H1 (cell line): Measurements from ENCODE around the gene TSHR. TPM values are rescaled to one million over a fixed set of nuclear protein-coding genes. Genes with fewer than 3 reads are reported as not detected.

Experiments
- CTCF ChIA-PET: fragments of 300-600 bp; sonication (Branson Sonifier 250); formaldehyde crosslinking; loops from one replicate; lab custom pipeline; 2021; ENCODE audit not compliant: partially characterized antibody; lab: Charles Lee
- POLR2A ChIA-PET: fragments of 300-600 bp; sonication (Branson Sonifier 250); formaldehyde crosslinking; loops from one replicate; lab custom pipeline; 2021; ENCODE audit warnings: inconsistent platforms; ENCODE audit not compliant: partially characterized antibody; lab: Charles Lee
- DNase-seq, 2 experiments: peaks; one replicate each; pipeline versions ENCODE4 v3.0.0 to v3.0.0-alpha.2; 2010 to 2022; ENCODE audit warnings: low spot score in 2 of 2, low read depth in 1 of 2, mixed read lengths in 1 of 2
- FAIRE-seq: peaks from 2 replicates; lab custom pipeline; 2011; peaks lifted over from hg19 to GRCh38; lab: Jason Lieb, UNC
- H2AFZ ChIP-seq: 2 replicates; pipeline ENCODE4 v1.8.1; 2012; ENCODE audit warnings: low read length, inconsistent platforms
- H2AK5ac ChIP-seq: 2 replicates; pipeline ENCODE4 v1.6.1; 2013; ENCODE audit warnings: low read depth, low read length
- H2BK120ac ChIP-seq: replicated peaks from 2 replicates; pipeline ENCODE3; 2013; ENCODE audit warnings: low read depth, low read length, inconsistent platforms
- H2BK12ac ChIP-seq: 2 replicates; pipeline ENCODE4 v1.6.1; 2013; ENCODE audit warnings: low read depth, low read length
- H2BK15ac ChIP-seq: 2 replicates; pipeline ENCODE4 v1.6.1; 2013; ENCODE audit warnings: low read length
- H2BK20ac ChIP-seq: 2 replicates; pipeline ENCODE4 v1.6.1; 2013; ENCODE audit warnings: low read length
- H2BK5ac ChIP-seq: 2 replicates; pipeline ENCODE4 v1.6.1; 2013; ENCODE audit warnings: low read depth, low read length
- H3K14ac ChIP-seq: 2 replicates; pipeline ENCODE4 v1.6.1; 2013; ENCODE audit warnings: inconsistent platforms; ENCODE audit not compliant: insufficient read length
- H3K18ac ChIP-seq: 2 replicates; pipeline ENCODE4 v1.6.1; 2013; ENCODE audit warnings: low read length; ENCODE audit errors: extremely low read depth
- H3K23ac ChIP-seq: 2 replicates; pipeline ENCODE4 v1.6.1; 2013; ENCODE audit warnings: inconsistent platforms; ENCODE audit not compliant: insufficient read length
- H3K23me2 ChIP-seq: 2 replicates; pipeline ENCODE4 v1.6.1; 2013; ENCODE audit warnings: low read depth, low read length
- H3K27ac ChIP-seq: 2 replicates; pipeline ENCODE4 v1.6.1; 2011; ENCODE audit warnings: low read depth, low read length, inconsistent platforms
- H3K27me3 ChIP-seq, 4 experiments: replicated peaks in 1 of 4; 1 replicate in 1 of 4; 2 replicates in 3 of 4; pipeline versions ENCODE4 v1.6.1 to v1.8.1; 2011 to 2013; ENCODE audit warnings: low read length in 3 of 4, mild to moderate bottlenecking in 3 of 4, inconsistent platforms in 2 of 4, mixed read lengths in 2 of 4, moderate library complexity in 1 of 4; ENCODE audit not compliant: control insufficient read depth in 3 of 4, insufficient read depth in 3 of 4; ENCODE audit errors: extremely low read depth in 1 of 4
- H3K36me3 ChIP-seq, 4 experiments: 2 replicates each; pipeline versions ENCODE4 v1.6.1 to v1.8.1; 2011 to 2013; ENCODE audit warnings: mild to moderate bottlenecking in 4 of 4, low read length in 3 of 4, moderate library complexity in 2 of 4, control low read depth in 1 of 4, inconsistent platforms in 1 of 4; ENCODE audit not compliant: insufficient read depth in 4 of 4, control insufficient read depth in 2 of 4
- H3K4ac ChIP-seq: replicated peaks from 2 replicates; pipeline ENCODE3; 2013; ENCODE audit warnings: low read length, low read depth, mixed read lengths, inconsistent platforms; ENCODE audit not compliant: insufficient read length
- H3K4me1 ChIP-seq, 4 experiments: replicated peaks in 1 of 4; 1 replicate in 1 of 4; 2 replicates in 3 of 4; pipeline versions ENCODE4 v1.6.1 to v1.8.1; 2011 to 2013; ENCODE audit warnings: low read length in 3 of 4, inconsistent platforms in 2 of 4, mixed read lengths in 1 of 4; ENCODE audit not compliant: insufficient read depth in 4 of 4, control insufficient read depth in 3 of 4
- H3K4me2 ChIP-seq, 2 experiments: 2 replicates each; pipeline versions ENCODE4 v1.6.1 to v1.8.1; 2011 to 2013; ENCODE audit warnings: low read depth in 2 of 2, low read length in 2 of 2, control low read depth in 1 of 2, inconsistent platforms in 1 of 2, mild to moderate bottlenecking in 1 of 2; ENCODE audit not compliant: insufficient read depth in 1 of 2
- H3K4me3 ChIP-seq, 4 experiments: fragments of 200-600, 300-600 bp in 1 of 4; sonication (generic), shearing (Covaris generic), sonication (Bioruptor Twin) in 1 of 4; 2 replicates each; pipeline versions ENCODE4 v1.5.1 to v1.8.1; 2011 to 2016; ENCODE audit warnings: low read length in 4 of 4, low read depth in 3 of 4, control low read depth in 2 of 4, inconsistent platforms in 2 of 4, mild to moderate bottlenecking in 2 of 4, mixed read lengths in 1 of 4, moderate library complexity in 1 of 4; ENCODE audit not compliant: insufficient read depth in 2 of 4; ENCODE audit errors: extremely low read depth in 1 of 4
- H3K56ac ChIP-seq: replicated peaks from 2 replicates; pipeline ENCODE3; 2013; ENCODE audit warnings: low read depth, mild to moderate bottlenecking, mixed read lengths, low read length, inconsistent platforms; ENCODE audit not compliant: insufficient read length
- H3K79me1 ChIP-seq: 2 replicates; pipeline ENCODE4 v1.6.1; 2013; ENCODE audit warnings: low read depth, low read length, control low read depth
- H3K79me2 ChIP-seq, 2 experiments: 2 replicates each; pipeline versions ENCODE4 v1.6.1 to v1.8.1; 2012 to 2013; ENCODE audit warnings: low read length in 2 of 2, mild to moderate bottlenecking in 2 of 2, inconsistent platforms in 1 of 2; ENCODE audit not compliant: insufficient read depth in 2 of 2, control insufficient read depth in 1 of 2
- H3K9ac ChIP-seq, 4 experiments: replicated peaks in 1 of 4; 1 replicate in 1 of 4; 2 replicates in 3 of 4; pipeline versions ENCODE4 v1.6.1 to v1.8.1; 2011 to 2013; ENCODE audit warnings: low read depth in 3 of 4, low read length in 3 of 4, control low read depth in 2 of 4, mild to moderate bottlenecking in 2 of 4, moderate library complexity in 2 of 4, inconsistent platforms in 1 of 4; ENCODE audit errors: extremely low read depth in 1 of 4
- H3K9me3 ChIP-seq, 2 experiments: 2 replicates each; pipeline versions ENCODE4 v1.6.1 to v1.8.1; 2012 to 2013; ENCODE audit warnings: mild to moderate bottlenecking in 2 of 2, moderate library complexity in 2 of 2, control low read depth in 1 of 2, inconsistent platforms in 1 of 2, low read depth in 1 of 2, low read length in 1 of 2, mixed read lengths in 1 of 2; ENCODE audit not compliant: insufficient read depth in 2 of 2
- H4K20me1 ChIP-seq, 2 experiments: replicated peaks in 1 of 2; 2 replicates each; pipeline versions ENCODE3 to v1.8.1; 2011 to 2013; ENCODE audit warnings: inconsistent platforms in 2 of 2, low read length in 2 of 2, mild to moderate bottlenecking in 1 of 2; ENCODE audit not compliant: insufficient read depth in 2 of 2, control insufficient read depth in 1 of 2
- H4K5ac ChIP-seq: 2 replicates; pipeline ENCODE4 v1.6.1; 2013; ENCODE audit warnings: low read length, low read depth, mixed read lengths, inconsistent platforms; ENCODE audit not compliant: insufficient read length
- H4K8ac ChIP-seq: 2 replicates; pipeline ENCODE4 v1.8.0; 2013; ENCODE audit warnings: mild to moderate bottlenecking, moderate library complexity, low read length, inconsistent platforms; ENCODE audit not compliant: insufficient read depth; ENCODE audit errors: extremely low read depth
- H4K91ac ChIP-seq: replicated peaks from 2 replicates; pipeline ENCODE3; 2013; ENCODE audit warnings: low read length, mixed read lengths, inconsistent platforms; ENCODE audit not compliant: insufficient read length
- ATF2 ChIP-seq: IDR thresholded peaks from 2 replicates; pipeline ENCODE4 v1.6.1; 2012; ENCODE audit warnings: low read length, inconsistent platforms
- BACH1 ChIP-seq: IDR thresholded peaks from 2 replicates; pipeline ENCODE4 v1.6.1; 2012; ENCODE audit warnings: low read length, improper control_type of control experiment
- CBX5 ChIP-seq: fragments of 300-800, 300-1000 bp; sonication (generic); IDR thresholded peaks from 2 replicates; pipeline ENCODE4 v1.7.1; 2016; ENCODE audit warnings: antibody characterized with exemption, low read length, low read depth
- GABPA ChIP-seq: IDR thresholded peaks from 2 replicates; pipeline ENCODE4 v1.6.1; 2011; ENCODE audit warnings: mild to moderate bottlenecking, low read length, moderate library complexity, borderline replicate concordance; ENCODE audit not compliant: insufficient read depth
- POU5F1 ChIP-seq: IDR thresholded peaks from 2 replicates; pipeline ENCODE4 v1.6.1; 2011; ENCODE audit warnings: low read depth, mild to moderate bottlenecking, low read length, moderate library complexity
- SP2 ChIP-seq: IDR thresholded peaks from 2 replicates; pipeline ENCODE4 v1.6.1; 2012; ENCODE audit warnings: mild to moderate bottlenecking, low read length, inconsistent platforms
- TAF1 ChIP-seq: IDR thresholded peaks from 2 replicates; pipeline ENCODE4 v1.6.1; 2011; ENCODE audit warnings: mild to moderate bottlenecking, low read depth, low read length
- TBP ChIP-seq: IDR thresholded peaks from 2 replicates; pipeline ENCODE4 v1.6.1; 2011; ENCODE audit warnings: low read depth, low read length, improper control_type of control experiment
- TEAD4 ChIP-seq: IDR thresholded peaks from 2 replicates; pipeline ENCODE4 v1.6.1; 2012; ENCODE audit warnings: low read depth, low read length, inconsistent platforms, mixed read lengths
- WGBS, 2 experiments: shearing (Covaris generic) in 1 of 2; methylation state at CpG; one replicate each; pipeline versions ENCODE4 v1.1.6 to v1.1.7; 2013 to 2015; ENCODE audit warnings: low lambda C conversion rate in 2 of 2, mixed read lengths in 2 of 2, inconsistent platforms in 1 of 2, low coverage in 1 of 2, missing lambda C conversion rate in 1 of 2; ENCODE audit not compliant: insufficient replicate concordance in 2 of 2, insufficient coverage in 1 of 2, insufficient read length in 1 of 2; ENCODE audit errors: extremely low coverage in 1 of 2, missing lambda C conversion rate in 1 of 2; 5-methylcytosine and 5-hydroxymethylcytosine counted together
- polyA plus RNA-seq, 7 experiments: library from polyadenylated mRNA; depleted of rRNA in 3 of 7; stranded (reverse) in 5 of 7; unstranded in 2 of 7; fragments of >200 nt in 5 of 7; fragments of 200-250 nt in 2 of 7; gene quantifications; 1 replicate in 5 of 7; 2 replicates in 1 of 7; 4 replicates in 1 of 7; pipeline versions ENCODE4 v1.2.1 to v1.2.3, GENCODE V29; 2011 to 2013; ENCODE audit warnings: missing spikeins in 2 of 7, mixed read lengths in 2 of 7
- total RNA-seq: library from RNA; stranded (reverse); fragmentation: NEBNext Ultra II Directional; extraction: Animal tissue kit (Norgen Biotek cat#: 25700); gene quantifications from 2 replicates; pipeline ENCODE4 v1.2.1, GENCODE V29; 2021

Gene TSHR
- total and polyA plus RNA-seq, 2 of the 8 experiments (the other 6 are each of a cell fraction or from before 2014, with no cell fraction given), result 0.27 TPM; not detected in 1

- peaks cover 0 to 5% (median 0%) of the 10 kb centered on the region in 4 experiments; a peak in 2 of 7 replicates for H3K4me1 ChIP-seq
- POLR2A ChIA-PET, result interaction anchor here (0.7 to 3.0 kb wide), 6 partner anchors 26 to 100 kb away, joined by 3 to 15 read pairs (median 3); partner anchors contain the start of gene GTF2A1
- no peak overlapping the region for H3K27ac ChIP-seq
These were observed 214.3 kb downstream of the TSHR start for GRCh38 chr14:81169711-81170103.

More at GRCh38 chr14:81169711-81170103, 214.3 kb downstream of the TSHR start:
- Histone ChIP-seq H3K4me3 (peak overlapping the region; percentile 49 to 85 (median 83)), H2BK20ac (no peak overlapping the region), H3K56ac (no peak overlapping the region), H2BK15ac (no peak overlapping the region; the same call in 1 of the 2 replicates), H4K20me1 (no peaks in the 10 kb centered on the region)
- WGBS, 2 experiments, result 44% methylated on average over 10 of the region's 10 CpGs; no CpG with 5 or more reads in 1 of the 2 experiments
- FAIRE-seq, result no peak
- no peak for TF ChIP-seq TBP
- TF ChIP-seq POU5F1, result no peak
- no peak for TF ChIP-seq CBX5
- TF ChIP-seq TEAD4, result no peak
- TF ChIP-seq ATF2, result no peak
- TF ChIP-seq TAF1, result no peak
- no peak for TF ChIP-seq GABPA
- no peak for TF ChIP-seq BACH1
- TF ChIP-seq SP2, result no peak
- TF ChIP-seq, all 59 proteins: peak for 0
- Histone ChIP-seq H4K91ac (peak overlapping the region; percentile 96), H3K27me3 (no peaks in the 10 kb centered on the region), H3K4ac (peak overlapping the region; percentile 44), H3K14ac (no peak overlapping the region), H3K9ac (peak overlapping the region in 3 of 4 experiments; percentile 8 to 81 (median 78); a peak in 5 of 7 replicates), H3K36me3 (no peaks in the 10 kb centered on the region), H3K4me2 (peak overlapping the region; percentile 75 to 95), H3K23me2 (peaks cover 5% of the 10 kb centered on the region; the same call in 1 of the 2 replicates), H3K23ac (no peak overlapping the region), H2BK12ac (peak overlapping the region; percentile 56; the same call in 1 of the 2 replicates), H4K8ac (peak overlapping the region; percentile 92; the same call in 1 of the 2 replicates), H4K5ac (peak overlapping the region; percentile 85), H2AK5ac (no peak overlapping the region), H3K79me2 (no peaks in the 10 kb centered on the region), H3K79me1 (no peaks in the 10 kb centered on the region), H2BK120ac (no peak overlapping the region), H2AFZ (peak overlapping the region; percentile 95), H3K9me3 (no peaks in the 10 kb centered on the region), H2BK5ac (peak overlapping the region; percentile 95; the same call in 1 of the 2 replicates), H3K18ac (peak overlapping the region; percentile 100)
- no peak for DNase-seq
- CTCF ChIA-PET, result interaction anchor here (0.6 to 4.5 kb wide), 34 partner anchors 9 to 302 kb away, joined by 3 to 65 read pairs (median 4); partner anchors contain the start of gene TSHR
